Trophoblast cell (in vitro differentiated cells and primary cell): Measurements from ENCODE around the gene YES1.

Experiments
- DNase-seq, 2 donors: peaks; one replicate each; pipeline ENCODE4 v3.0.0-alpha.2; 2016
- H2AFZ ChIP-seq: 2 replicates; pipeline ENCODE4 v1.6.1; 2013; ENCODE audit warnings: low read length, moderate library complexity, mild to moderate bottlenecking; ENCODE audit not compliant: insufficient read depth, poor library complexity
- H2AK5ac ChIP-seq: 2 replicates; pipeline ENCODE4 v1.6.1; 2013; ENCODE audit warnings: mild to moderate bottlenecking, low read length
- H2BK120ac ChIP-seq: 2 replicates; pipeline ENCODE4 v1.6.1; 2013; ENCODE audit warnings: low read length, mild to moderate bottlenecking, moderate library complexity; ENCODE audit not compliant: insufficient read depth, poor library complexity
- H2BK12ac ChIP-seq: 2 replicates; pipeline ENCODE4 v1.6.1; 2013; ENCODE audit warnings: mild to moderate bottlenecking, low read length, moderate library complexity
- H2BK5ac ChIP-seq: 2 replicates; pipeline ENCODE4 v1.6.1; 2013; ENCODE audit warnings: low read length, low read depth, moderate library complexity, mild to moderate bottlenecking; ENCODE audit not compliant: poor library complexity
- H3K14ac ChIP-seq: 2 replicates; pipeline ENCODE4 v1.6.1; 2013; ENCODE audit warnings: mild to moderate bottlenecking, low read length
- H3K18ac ChIP-seq: 2 replicates; pipeline ENCODE4 v1.6.1; 2013; ENCODE audit warnings: mild to moderate bottlenecking, low read length
- H3K23ac ChIP-seq: 2 replicates; pipeline ENCODE4 v1.6.1; 2013; ENCODE audit warnings: low read length
- H3K27ac ChIP-seq: 2 replicates; pipeline ENCODE4 v1.5.1; 2013; ENCODE audit warnings: low read depth, mild to moderate bottlenecking, inconsistent platforms, low read length, moderate library complexity
- H3K27me3 ChIP-seq: 2 replicates; pipeline ENCODE4 v1.6.1; 2013; ENCODE audit warnings: inconsistent platforms, mild to moderate bottlenecking, low read length, moderate library complexity; ENCODE audit not compliant: insufficient read depth
- H3K36me3 ChIP-seq, 2 experiments: 1 replicate in 1 of 2; 2 replicates in 1 of 2; pipeline ENCODE4 v1.6.1; 2013; ENCODE audit warnings: low read length in 2 of 2, mild to moderate bottlenecking in 2 of 2, moderate library complexity in 1 of 2; ENCODE audit not compliant: insufficient read depth in 2 of 2, control insufficient read depth in 1 of 2
- H3K4ac ChIP-seq: 2 replicates; pipeline ENCODE4 v1.6.1; 2013; ENCODE audit warnings: low read depth, mild to moderate bottlenecking, low read length, moderate library complexity
- H3K4me1 ChIP-seq, 2 experiments: 1 replicate in 1 of 2; 2 replicates in 1 of 2; pipeline ENCODE4 v1.6.1; 2013; ENCODE audit warnings: low read length in 2 of 2, mild to moderate bottlenecking in 2 of 2, moderate library complexity in 1 of 2; ENCODE audit not compliant: insufficient read depth in 2 of 2, control insufficient read depth in 1 of 2
- H3K4me2 ChIP-seq: 2 replicates; pipeline ENCODE4 v1.6.1; 2013; ENCODE audit warnings: inconsistent platforms, mild to moderate bottlenecking, low read length, moderate library complexity
- H3K4me3 ChIP-seq: 2 replicates; pipeline ENCODE4 v1.5.1; 2013; ENCODE audit warnings: mild to moderate bottlenecking, low read depth, low read length, inconsistent platforms
- H3K79me1 ChIP-seq: one replicate; pipeline ENCODE4 v1.6.1; 2013; ENCODE audit warnings: low read length
- H3K79me2 ChIP-seq: 2 replicates; pipeline ENCODE4 v1.6.1; 2013; ENCODE audit warnings: low read length, mild to moderate bottlenecking; ENCODE audit not compliant: control insufficient read depth, insufficient read depth, poor library complexity
- H3K9ac ChIP-seq: 2 replicates; pipeline ENCODE4 v1.6.1; 2013; ENCODE audit warnings: mild to moderate bottlenecking, low read length
- H3K9me3 ChIP-seq: 2 replicates; pipeline ENCODE4 v1.6.1; 2013; ENCODE audit warnings: low read depth, mild to moderate bottlenecking, control low read depth, inconsistent platforms, low read length; ENCODE audit not compliant: insufficient read depth
- H4K12ac ChIP-seq: 2 replicates; pipeline ENCODE4 v1.6.1; 2013; ENCODE audit warnings: low read depth, mild to moderate bottlenecking, low read length, moderate library complexity
- H4K8ac ChIP-seq: 2 replicates; pipeline ENCODE4 v1.6.1; 2013; ENCODE audit warnings: low read depth, mild to moderate bottlenecking, low read length, moderate library complexity
- H4K91ac ChIP-seq: one replicate; pipeline ENCODE4 v1.6.1; 2013; ENCODE audit warnings: low read depth, mild to moderate bottlenecking, low read length, moderate library complexity
- WGBS: extraction: QIAGEN DNeasy Blood & Tissue Kit; methylation state at CpG from one replicate; pipeline ENCODE4 v1.1.7; 2013; ENCODE audit warnings: missing lambda C conversion rate; ENCODE audit not compliant: insufficient read length, insufficient coverage; ENCODE audit errors: extremely low coverage; 5-methylcytosine and 5-hydroxymethylcytosine counted together

The YES1 gene

DNA sequence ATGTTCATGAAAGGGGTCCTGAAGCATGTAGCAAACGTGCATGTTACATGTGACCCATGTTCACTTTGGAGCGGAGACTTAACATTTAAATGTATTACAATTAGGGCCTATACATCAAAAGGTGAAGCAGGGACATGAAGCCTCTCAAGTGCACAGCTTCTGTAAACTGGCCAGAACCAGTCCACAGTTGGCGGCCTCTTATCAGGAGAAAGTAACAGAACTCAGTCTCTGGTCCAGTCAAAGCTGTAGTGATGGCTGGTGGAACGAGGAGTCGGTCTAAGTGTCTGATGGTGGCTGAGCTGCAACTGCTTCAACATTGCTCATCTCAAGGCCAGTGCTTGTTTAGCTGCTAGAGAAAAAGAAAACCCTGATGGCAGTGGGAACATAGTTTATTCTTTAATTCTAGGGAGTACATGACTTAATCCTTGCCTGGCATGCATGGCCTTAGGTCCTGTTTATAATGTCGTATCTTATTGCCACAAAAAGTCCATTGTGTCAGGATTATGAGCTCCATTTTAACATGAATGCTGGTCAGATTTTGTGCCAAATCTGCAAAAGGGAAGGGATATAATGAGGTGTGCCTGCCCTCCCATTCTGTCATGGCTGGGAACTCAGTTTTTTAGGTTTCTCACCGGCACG is 22.2 kb upstream of the YES1 start:
- Histone ChIP-seq H4K91ac (no peak overlapping the region), H3K4me3 (no peak overlapping the region), H3K4ac (no peak overlapping the region), H3K4me2 (no peak overlapping the region), H3K9ac (no peak overlapping the region), H2BK12ac (no peak overlapping the region), H3K18ac (no peak overlapping the region), H3K27me3 (no peaks in the 10 kb centered on the region), H3K79me2 (no peaks in the 10 kb centered on the region), H4K8ac (no peak overlapping the region), H3K23ac (no peak overlapping the region), H3K27ac (no peak overlapping the region), H3K14ac (no peak overlapping the region), H2AK5ac (no peak overlapping the region), H3K9me3 (no peaks in the 10 kb centered on the region), H2BK120ac (no peak overlapping the region), H2AFZ (no peak overlapping the region), H3K79me1 (no peaks in the 10 kb centered on the region), H3K36me3 (no peaks in the 10 kb centered on the region), H4K12ac (no peak overlapping the region), H3K4me1 (peaks cover 2% of the 10 kb centered on the region in 2 experiments), H2BK5ac (no peak overlapping the region)
- no peak for DNase-seq
- WGBS, result no CpG with 5 or more reads among the region's 8 CpGs

DNA sequence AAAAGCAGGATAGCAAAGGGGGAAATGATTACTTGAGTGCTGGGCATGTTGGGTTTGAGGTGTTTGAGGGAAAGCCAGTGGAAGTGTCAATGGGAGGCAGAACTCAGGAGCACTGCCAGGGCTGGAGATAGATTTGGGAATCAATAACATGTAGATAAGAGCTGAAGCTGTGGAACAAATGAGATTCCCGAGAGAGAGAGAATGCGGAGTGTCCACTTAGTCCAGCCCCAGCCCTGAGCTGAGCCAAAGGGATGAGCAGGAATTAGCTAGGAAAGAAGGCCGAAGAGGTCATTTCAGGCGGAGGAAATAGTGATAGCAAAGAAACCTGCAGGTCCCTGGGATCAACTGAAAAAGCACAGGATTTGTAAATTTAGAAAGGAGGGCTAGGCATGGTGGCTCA is 21.2 kb upstream of the YES1 start:
- H4K12ac ChIP-seq, result no peak overlapping the region
- no peaks in the 10 kb centered on the region for H3K79me1 ChIP-seq
- H3K36me3 ChIP-seq, result no peaks in the 10 kb centered on the region
- no peak overlapping the region for H2BK5ac ChIP-seq
- no peaks in the 10 kb centered on the region for H3K79me2 ChIP-seq
- H3K9me3 ChIP-seq, result no peaks in the 10 kb centered on the region
- H2AFZ ChIP-seq, result no peak overlapping the region
- H2BK12ac ChIP-seq, result no peak overlapping the region
- no peak overlapping the region for H3K14ac ChIP-seq
- no peak overlapping the region for H2AK5ac ChIP-seq
- H3K18ac ChIP-seq, result no peak overlapping the region
- peaks cover 2% of the 10 kb centered on the region in 2 experiments for H3K4me1 ChIP-seq
- no peak overlapping the region for H4K91ac ChIP-seq
- H3K4me3 ChIP-seq, result no peak overlapping the region
- H3K27ac ChIP-seq, result no peak overlapping the region
- no peak overlapping the region for H2BK120ac ChIP-seq
- H3K4me2 ChIP-seq, result no peak overlapping the region
- H4K8ac ChIP-seq, result no peak overlapping the region
- no peak overlapping the region for H3K4ac ChIP-seq
- WGBS, result no CpG with 5 or more reads among the region's 4 CpGs
- no peak for DNase-seq
- no peak overlapping the region for H3K23ac ChIP-seq
- H3K9ac ChIP-seq, result no peak overlapping the region
- no peaks in the 10 kb centered on the region for H3K27me3 ChIP-seq

DNA sequence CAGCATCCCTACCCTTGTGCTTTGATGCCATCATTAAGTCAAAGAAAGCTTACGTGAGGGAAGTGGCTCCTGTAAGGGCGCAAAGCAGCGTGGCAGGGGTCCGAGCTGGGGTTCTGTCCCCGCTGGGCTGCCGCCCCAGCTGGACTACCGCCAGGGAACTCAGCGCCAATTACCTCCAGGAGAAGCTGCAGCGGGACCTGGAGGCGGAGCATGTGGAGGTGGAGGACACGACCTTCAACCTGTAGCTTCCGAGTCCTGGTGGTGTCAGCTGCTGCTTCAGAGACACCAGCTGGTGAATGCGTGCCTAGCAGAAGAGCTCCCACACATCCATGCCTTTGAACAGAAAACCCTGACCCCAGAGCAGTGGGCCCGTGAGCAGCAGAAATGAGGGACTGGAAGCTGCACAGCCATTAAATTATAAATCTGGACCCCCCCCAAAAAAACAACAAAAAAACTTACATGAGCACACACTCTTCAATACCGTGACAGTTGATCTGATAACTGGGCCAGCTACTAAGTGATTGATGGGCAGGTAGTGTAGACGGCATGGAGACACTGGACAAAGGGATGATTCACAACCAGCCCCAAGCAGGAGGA is 20.1 kb upstream of the YES1 start:
- H2BK120ac ChIP-seq, result no peak overlapping the region
- no peak overlapping the region for H3K14ac ChIP-seq
- H3K4ac ChIP-seq, result no peak overlapping the region
- peaks cover 2% of the 10 kb centered on the region in 2 experiments for H3K4me1 ChIP-seq
- H3K9me3 ChIP-seq, result no peaks in the 10 kb centered on the region
- H3K23ac ChIP-seq, result no peak overlapping the region
- H2BK12ac ChIP-seq, result no peak overlapping the region
- H3K36me3 ChIP-seq, result no peaks in the 10 kb centered on the region
- H4K91ac ChIP-seq, result no peak overlapping the region
- no peak overlapping the region for H2AFZ ChIP-seq
- DNase-seq, result peak; percentile 6 to 55
- no peak overlapping the region for H4K8ac ChIP-seq
- WGBS, result no CpG with 5 or more reads among the region's 16 CpGs
- no peak overlapping the region for H3K4me3 ChIP-seq
- H3K79me2 ChIP-seq, result no peaks in the 10 kb centered on the region
- no peak overlapping the region for H2BK5ac ChIP-seq
- no peak overlapping the region for H4K12ac ChIP-seq
- H3K4me2 ChIP-seq, result peak overlapping the region; percentile 47
- no peak overlapping the region for H3K9ac ChIP-seq
- H3K79me1 ChIP-seq, result no peaks in the 10 kb centered on the region
- H3K27me3 ChIP-seq, result no peaks in the 10 kb centered on the region
- H2AK5ac ChIP-seq, result no peak overlapping the region
- H3K18ac ChIP-seq, result no peak overlapping the region
- no peak overlapping the region for H3K27ac ChIP-seq

DNA sequence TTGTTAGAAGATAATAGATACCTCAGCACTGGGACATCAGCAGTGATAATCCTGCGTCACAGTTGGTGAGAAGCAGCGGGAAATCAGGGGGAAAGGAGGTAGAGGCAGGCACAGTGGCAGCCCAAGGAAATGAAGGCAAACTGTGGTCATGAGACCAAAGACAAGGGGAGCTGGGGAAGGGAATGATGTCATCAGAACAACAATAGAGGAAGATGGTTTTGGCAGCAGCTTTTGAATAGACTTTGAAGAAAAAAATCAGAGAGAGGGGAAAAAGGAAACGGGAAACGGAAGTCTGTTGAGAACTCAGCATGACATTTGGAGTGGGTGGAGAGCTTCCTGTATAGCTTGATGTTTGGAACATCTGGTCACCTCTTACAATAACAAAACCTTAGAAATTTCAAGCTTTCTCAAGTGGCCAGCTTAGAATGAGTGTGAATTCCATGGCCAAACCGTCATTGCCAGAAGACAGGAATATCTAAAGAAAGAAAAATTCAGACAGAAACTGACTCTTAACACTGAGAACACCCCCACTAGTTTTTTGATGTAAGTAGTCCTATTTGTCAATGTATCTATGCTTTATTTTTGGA is 18.4 kb upstream of the YES1 start:
- WGBS, result no CpG with 5 or more reads among the region's 5 CpGs
- Histone ChIP-seq H2AK5ac (no peak overlapping the region), H3K9ac (no peak overlapping the region), H3K27ac (no peak overlapping the region), H3K27me3 (no peaks in the 10 kb centered on the region), H3K4ac (no peak overlapping the region), H4K12ac (no peak overlapping the region), H4K8ac (peak overlapping the region; percentile 56), H3K18ac (no peak overlapping the region), H4K91ac (no peak overlapping the region), H3K4me1 (peaks cover 2% of the 10 kb centered on the region in 2 experiments), H2BK120ac (no peak overlapping the region), H3K79me2 (no peaks in the 10 kb centered on the region), H2BK5ac (no peak overlapping the region), H2BK12ac (no peak overlapping the region), H3K9me3 (no peaks in the 10 kb centered on the region), H3K4me3 (no peak overlapping the region), H3K36me3 (no peaks in the 10 kb centered on the region), H3K14ac (no peak overlapping the region), H2AFZ (peak overlapping the region; percentile 95), H3K23ac (no peak overlapping the region), H3K4me2 (no peak overlapping the region), H3K79me1 (no peaks in the 10 kb centered on the region)
- DNase-seq, result peak in 1 of 2 donors; percentile 27
